ENCODE measurements around the gene FAH. TPM values are rescaled to one million over a fixed set of nuclear protein-coding genes. Genes with fewer than 3 reads are reported as not detected.

The FAH gene
- total RNA-seq = 3.8 and 6.0 TPM in 2 replicates

DNA sequence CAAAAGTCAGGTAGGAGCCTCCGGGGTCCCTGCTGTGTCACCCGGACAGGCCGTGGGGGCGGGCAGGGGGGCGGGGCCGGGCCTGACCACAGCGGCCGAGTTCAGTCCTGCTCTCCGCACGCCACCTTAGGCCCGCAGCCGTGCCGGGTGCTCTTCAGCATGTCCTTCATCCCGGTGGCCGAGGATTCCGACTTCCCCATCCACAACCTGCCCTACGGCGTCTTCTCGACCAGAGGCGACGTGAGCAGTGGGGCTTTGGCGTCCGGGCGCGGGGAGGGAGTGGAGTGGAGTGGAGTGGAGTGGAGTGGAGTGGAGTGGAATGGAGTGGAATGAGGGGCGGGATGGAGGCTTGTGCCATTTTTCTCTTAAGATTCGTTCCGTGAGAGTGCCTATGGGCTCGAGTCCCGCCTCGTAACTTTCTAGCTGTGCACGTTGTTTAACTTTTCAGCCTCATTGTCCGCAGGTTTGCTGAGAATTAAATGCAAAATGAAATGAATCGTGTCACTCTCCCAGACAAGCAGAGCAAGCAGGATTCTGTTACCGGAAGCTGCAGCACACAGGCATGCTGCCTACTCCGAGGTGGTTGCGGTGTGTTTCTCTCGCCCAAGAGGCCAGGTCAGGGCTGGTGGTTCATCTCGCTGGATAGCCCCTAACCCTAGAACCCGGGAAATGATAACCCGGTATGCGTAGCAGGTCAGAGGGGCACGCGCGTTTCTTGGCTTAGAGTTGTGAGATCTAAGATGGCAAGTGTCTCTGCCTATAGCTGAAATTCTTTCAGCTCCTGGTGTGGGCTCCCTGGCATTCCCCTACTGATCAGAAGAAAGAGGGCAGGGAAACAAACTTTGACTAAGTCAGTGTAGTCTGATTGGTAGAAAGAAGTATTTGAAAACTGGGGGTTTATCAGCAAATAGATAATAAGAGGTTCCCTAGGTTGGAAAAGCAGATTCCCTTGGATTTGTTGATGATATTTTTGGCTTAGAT lies at the start of gene FAH:
Gene FAH (plus strand): TSS at position 104 of the 981 bp plus-strand sequence. CDS start 56 bp downstream, at position 160.

Other genes with a start within 250 kb of the FAH start
- 0.09 TPM in 1 of 2 replicates, not detected in the other for gene BCL2A1, start 181.8 kb upstream of the FAH start, total RNA-seq
- gene ZFAND6, start 93.3 kb upstream of the FAH start, total RNA-seq = 198 and 237 TPM in 2 replicates
- not detected in 2 replicates for gene CTXND1, start 99.2 kb downstream of the FAH start, total RNA-seq

Data from dermis lymphatic vessel endothelial cell (primary cell).